Amniotic epithelial cell (primary cell): ENCODE measurements around the gene CPZ.
"Not testable (repeated sequence)": the region's sequence is repeated elsewhere in the genome, so short reads cannot be mapped to it uniquely, and the experiment has no call there.

Experiments used
- DNase-seq: peaks from one replicate; pipeline ENCODE4 v3.0.0-alpha.2; 2010; ENCODE audit warnings: low read depth

CPZ gene

GRCh38 chr4:8610858-8611616 is 18.5 kb downstream of the CPZ start:
- no peak for DNase-seq

- DNase-seq, result no peak
Measured at GRCh38 chr4:8612646-8613045, 20.1 kb downstream of the CPZ start.

- DNase-seq, result no peak
Measured at GRCh38 chr4:8613421-8614364, 21.1 kb downstream of the CPZ start.

- no peak for DNase-seq
Measured at GRCh38 chr4:8614365-8615193, 22.0 kb downstream of the CPZ start.

GRCh38 chr4:8615366-8615765 is 22.8 kb downstream of the CPZ start:
- DNase-seq, result no peak

- DNase-seq, result no peak
Measured at GRCh38 chr4:8615921-8616787, 23.6 kb downstream of the CPZ start.

- no peak for DNase-seq
Measured at GRCh38 chr4:8616831-8617230, 24.3 kb downstream of the CPZ start.

GRCh38 chr4:8617486-8618040 is 25.0 kb downstream of the CPZ start:
- DNase-seq, result no peak

- DNase-seq, result no peak
Measured at GRCh38 chr4:8618421-8618820, 25.9 kb downstream of the CPZ start.

GRCh38 chr4:8618961-8619720 is 26.6 kb downstream of the CPZ start:
- no peak for DNase-seq

- not testable (repeated sequence) for DNase-seq
Measured at GRCh38 chr4:8621135-8621534, 28.6 kb downstream of the CPZ start.

- DNase-seq, result not testable (repeated sequence)
Measured at GRCh38 chr4:8624601-8625272, 32.2 kb downstream of the CPZ start.

GRCh38 chr4:8630240-8630905 is 37.8 kb downstream of the CPZ start:
- not testable (repeated sequence) for DNase-seq

GRCh38 chr4:8631896-8632295 is 39.3 kb downstream of the CPZ start:
- not testable (repeated sequence) for DNase-seq

- not testable (repeated sequence) for DNase-seq
Measured at GRCh38 chr4:8634773-8635172, 42.2 kb downstream of the CPZ start.

- DNase-seq, result not testable (repeated sequence)
Measured at GRCh38 chr4:8635897-8636554, 43.5 kb downstream of the CPZ start.

- no peak for DNase-seq
Measured at GRCh38 chr4:8637456-8637984, 45.0 kb downstream of the CPZ start.

- no peak for DNase-seq
Measured at GRCh38 chr4:8639021-8639420, 46.5 kb downstream of the CPZ start.
